CD4-positive, alpha-beta T cell treated with Interleukin-10 for 1 hour (primary cell): ENCODE measurements around the gene DYRK4.
"Not testable (repeated sequence)": the region's sequence is repeated elsewhere in the genome, so short reads cannot be mapped to it uniquely, and the experiment has no call there.

Experiments used
- DNase-seq: peaks from one replicate; pipeline ENCODE4 v3.0.0-alpha.2; 2020

The DYRK4 gene, protein sequence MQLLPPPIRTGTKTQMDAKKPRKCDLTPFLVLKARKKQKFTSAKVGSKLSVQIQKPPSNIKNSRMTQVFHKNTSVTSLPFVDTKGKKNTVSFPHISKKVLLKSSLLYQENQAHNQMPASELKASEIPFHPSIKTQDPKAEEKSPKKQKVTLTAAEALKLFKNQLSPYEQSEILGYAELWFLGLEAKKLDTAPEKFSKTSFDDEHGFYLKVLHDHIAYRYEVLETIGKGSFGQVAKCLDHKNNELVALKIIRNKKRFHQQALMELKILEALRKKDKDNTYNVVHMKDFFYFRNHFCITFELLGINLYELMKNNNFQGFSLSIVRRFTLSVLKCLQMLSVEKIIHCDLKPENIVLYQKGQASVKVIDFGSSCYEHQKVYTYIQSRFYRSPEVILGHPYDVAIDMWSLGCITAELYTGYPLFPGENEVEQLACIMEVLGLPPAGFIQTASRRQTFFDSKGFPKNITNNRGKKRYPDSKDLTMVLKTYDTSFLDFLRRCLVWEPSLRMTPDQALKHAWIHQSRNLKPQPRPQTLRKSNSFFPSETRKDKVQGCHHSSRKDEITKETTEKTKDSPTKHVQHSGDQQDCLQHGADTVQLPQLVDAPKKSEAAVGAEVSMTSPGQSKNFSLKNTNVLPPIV

DNA sequence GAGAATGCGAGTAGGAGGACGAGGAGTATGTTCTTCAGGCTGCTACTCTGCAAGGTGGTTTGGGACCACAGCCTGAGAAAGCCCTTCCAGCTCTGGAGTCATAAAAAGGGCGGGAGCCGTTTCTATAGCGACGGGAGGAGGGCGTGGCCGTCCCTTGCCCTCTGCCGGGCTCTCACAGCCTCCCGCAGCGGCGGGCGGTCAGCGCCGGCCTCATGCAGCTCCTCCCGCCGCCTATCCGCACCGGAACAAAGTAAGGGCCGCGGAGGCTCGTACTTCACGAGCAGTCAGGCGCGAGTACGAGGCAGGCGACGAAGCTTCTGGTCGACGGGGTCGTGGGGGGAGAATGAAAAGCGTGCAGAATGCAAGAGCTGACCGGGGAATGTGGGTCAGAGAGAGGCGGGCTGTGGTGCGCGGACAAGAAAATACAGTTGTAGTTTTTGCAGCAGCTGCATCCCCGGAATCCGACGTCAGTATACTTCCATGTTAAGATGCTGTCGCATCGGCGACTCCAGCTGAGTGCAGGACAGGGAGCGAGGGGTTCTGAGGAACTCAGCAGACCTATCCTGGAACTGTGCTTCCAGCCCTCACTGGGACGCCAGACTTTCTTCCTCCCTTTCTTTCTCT is at the start of gene DYRK4:
DYRK4 (plus strand) TSS at position 175 of the 624 bp plus-strand sequence; CDS start at position 213, 38 bp downstream.
- no peak for DNase-seq

DNA sequence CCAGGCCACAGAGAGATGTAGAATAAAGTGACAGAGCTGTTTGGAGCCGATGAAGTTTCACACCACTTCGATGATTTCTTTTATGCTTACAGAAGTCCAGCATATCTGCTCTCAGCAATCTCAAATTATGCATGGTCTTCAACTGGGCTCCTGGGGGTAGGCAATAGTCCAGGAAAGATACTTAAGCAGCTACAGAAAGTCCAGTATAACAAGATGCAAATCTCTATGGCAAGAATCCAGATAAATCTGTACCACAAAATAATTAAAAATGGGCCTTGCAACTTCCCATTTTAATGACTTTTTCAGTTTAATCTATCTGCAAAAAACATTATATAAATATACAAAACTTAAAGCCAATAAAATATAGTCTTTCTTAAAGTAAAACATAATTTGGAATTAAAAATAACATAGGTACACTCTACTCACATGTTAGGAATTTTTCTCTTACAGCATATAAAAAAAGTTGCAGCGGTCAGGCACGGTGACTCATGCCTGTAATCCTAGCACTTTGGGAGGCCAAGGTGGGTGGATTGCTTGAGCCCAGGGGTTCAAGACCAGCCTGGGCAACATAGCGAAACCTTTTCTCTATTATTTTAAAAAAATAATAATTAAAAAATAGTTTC is 43.8 kb upstream of the DYRK4 start:
- DNase-seq, result no peak

DNA sequence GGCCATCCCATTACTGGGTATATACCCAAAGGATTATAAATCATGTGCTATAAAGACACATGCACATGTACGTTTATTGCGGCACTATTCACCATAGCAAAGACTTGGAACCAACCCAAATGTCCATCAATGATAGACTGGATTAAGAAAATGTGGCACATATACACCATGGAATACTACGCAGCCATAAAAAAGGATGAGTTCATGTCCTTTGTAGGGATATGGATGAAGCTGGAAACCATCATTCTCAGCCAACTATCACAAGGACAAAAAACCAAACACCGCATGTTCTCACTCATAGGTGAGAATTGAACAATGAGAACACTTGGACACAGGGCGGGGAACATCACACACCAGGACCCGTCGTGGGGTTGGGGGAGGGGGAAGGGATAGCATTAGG is 38.6 kb upstream of the DYRK4 start:
- DNase-seq, result not testable (repeated sequence)

DNA sequence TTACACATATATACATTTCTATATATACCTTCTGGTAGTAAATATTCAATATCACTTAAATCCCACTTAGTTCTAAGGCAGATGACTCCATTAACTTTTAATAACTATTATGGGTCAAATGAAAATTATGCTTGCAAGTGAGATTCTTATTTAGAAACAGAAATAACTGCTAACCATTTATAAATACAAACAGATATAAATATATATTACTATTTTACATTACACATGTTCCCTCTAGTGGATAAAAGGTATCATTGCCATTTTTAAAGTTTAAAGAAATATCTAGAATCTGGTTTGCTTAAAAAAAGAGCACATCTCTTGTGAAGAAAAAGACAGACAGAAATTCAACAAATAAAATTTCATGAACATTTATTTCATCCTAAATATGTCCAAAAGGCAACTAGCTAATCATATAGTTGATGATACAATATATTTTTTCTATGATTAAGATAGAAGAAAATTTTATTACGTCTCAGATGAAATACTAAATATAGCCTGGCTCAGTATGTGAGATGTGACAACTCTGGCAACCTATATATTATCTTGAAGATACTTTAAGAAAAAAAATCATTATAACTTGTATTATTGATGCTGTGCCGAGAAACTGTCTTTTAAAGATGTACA is 35.0 kb upstream of the DYRK4 start:
- DNase-seq, result peak; percentile 16

DNA sequence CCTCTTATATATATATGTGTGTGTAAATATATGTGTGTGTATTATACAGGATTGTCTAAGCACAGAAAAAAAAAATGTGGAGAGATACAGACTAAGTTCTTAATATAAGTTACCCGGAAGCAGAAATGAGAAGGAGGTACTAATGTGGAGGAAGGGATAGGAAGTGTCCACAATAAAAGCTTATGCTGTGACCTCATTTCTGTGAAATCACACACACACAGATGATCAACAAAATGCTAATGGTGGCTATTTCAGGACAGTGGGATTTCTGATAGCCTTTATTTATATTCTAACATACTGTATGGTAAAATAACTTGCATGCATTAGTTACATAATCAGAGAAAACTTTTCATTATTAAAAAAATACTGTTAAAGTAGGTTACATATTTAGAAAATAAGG is 31.8 kb upstream of the DYRK4 start:
- DNase-seq, result no peak

DNA sequence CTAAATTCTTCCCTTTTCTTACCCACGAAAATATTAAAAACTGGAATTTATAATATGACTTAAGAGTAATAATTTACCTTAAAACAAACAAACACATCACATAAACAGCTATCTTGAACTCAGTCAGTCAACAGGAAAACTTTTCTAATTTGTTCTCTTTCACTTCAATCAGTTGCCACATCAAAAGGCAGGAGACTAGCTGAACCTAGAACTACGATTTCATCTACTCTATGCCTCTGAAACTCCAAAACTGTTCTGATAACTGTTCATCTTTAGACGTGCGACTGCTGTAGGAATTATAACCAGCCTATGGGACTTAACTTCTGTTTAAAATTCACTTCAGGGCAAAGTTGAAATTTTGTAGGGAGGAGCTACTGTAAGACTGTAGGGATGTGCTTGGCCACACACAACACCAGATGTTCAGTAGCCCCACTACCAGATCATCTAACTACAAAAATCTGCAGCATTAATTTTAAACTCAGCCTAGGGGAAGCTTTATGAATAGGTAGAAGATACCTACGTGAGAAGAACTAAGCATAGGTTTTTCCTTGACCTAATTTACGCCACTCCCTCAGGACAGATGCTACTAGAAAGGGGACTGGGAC is 30.9 kb upstream of the DYRK4 start:
- DNase-seq, result peak; percentile 14

DNA sequence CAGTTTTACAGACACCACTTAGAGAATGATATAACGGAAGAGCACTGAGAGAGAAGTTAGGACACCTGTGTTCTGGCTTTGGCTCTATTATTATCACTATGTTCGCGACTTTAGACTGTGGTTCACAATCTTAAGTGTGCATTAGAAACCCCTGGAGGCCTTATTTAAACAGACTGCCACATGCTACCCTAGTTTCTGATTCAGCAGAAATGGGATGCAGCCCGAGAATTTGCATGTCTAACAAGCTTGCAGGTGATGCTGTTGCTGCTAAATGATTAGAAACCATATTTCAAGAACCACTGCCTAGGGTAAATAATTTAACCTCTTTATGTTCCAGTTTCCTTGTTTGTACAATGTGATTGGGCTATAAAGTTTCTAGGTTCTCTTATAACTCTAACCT is 26.9 kb upstream of the DYRK4 start:
- no peak for DNase-seq

DNA sequence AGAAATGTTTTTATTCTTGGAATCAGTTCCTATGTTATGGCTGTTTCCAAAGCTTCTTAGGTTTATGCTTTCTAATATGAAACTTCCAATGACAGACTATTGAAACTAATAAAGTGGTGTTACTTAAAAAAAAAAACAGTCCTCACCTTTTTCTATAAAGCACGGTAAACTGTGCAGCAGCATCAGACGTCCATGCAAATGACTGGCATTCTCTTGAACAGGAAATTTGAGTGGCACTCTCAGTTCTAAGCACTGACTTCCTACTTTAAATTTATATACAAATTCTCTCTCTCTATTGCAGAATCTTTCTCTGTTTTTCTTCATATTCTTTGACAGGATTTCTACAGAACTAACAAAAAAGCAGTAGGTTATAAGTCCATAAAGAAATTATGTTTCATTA is 26.1 kb upstream of the DYRK4 start:
- no peak for DNase-seq

DNA sequence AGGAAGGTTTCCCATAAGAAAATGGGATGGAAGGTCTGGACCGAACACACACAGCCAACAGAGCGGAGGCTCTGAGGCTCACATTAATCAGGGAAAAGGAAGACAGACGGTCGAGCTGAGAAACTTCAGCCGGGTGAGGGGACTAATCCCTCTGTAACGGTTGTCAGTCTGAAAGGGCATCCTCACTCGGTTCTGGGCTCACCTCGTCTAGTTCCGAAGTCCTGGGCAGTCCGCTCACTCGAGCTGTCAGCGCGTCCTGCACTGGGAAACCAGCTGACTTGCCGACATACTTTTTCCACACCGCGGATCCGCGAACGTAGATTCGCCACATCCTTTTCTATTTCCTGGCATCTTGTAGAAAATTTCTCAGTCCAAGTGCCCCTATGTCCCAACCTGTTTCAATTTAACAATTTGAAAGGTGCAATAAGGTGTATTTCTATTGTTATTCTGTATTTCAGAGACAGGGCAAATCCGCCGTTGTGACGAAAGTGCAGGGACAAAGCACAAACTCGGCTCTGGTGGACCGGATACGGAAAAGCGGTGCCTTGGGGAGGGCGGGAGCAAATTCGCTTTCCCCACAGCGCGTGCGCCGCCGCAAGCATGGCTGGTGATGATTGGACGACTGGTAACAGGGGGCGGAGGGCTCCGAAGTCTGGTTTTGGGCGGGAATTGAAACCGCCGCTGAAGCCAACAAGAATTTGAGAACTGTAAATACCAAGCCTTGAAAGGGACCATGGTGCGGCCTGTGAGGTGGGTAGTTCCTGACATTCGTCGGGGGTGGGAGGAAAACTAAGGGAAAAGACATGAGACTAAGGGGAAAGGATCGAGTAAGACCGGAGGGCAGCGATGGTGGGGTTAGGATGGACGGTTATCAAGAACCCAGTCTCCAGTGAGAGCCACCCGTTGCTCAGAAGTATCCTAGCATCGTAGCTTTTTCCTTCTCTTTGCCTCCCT is 23.5 kb upstream of the DYRK4 start, which contains the start of gene RAD51AP1:
RAD51AP1 (plus strand) TSS at position 684 of the 954 bp plus-strand sequence; CDS start at position 734, 50 bp downstream.
- DNase-seq, result peak; percentile 97

DNA sequence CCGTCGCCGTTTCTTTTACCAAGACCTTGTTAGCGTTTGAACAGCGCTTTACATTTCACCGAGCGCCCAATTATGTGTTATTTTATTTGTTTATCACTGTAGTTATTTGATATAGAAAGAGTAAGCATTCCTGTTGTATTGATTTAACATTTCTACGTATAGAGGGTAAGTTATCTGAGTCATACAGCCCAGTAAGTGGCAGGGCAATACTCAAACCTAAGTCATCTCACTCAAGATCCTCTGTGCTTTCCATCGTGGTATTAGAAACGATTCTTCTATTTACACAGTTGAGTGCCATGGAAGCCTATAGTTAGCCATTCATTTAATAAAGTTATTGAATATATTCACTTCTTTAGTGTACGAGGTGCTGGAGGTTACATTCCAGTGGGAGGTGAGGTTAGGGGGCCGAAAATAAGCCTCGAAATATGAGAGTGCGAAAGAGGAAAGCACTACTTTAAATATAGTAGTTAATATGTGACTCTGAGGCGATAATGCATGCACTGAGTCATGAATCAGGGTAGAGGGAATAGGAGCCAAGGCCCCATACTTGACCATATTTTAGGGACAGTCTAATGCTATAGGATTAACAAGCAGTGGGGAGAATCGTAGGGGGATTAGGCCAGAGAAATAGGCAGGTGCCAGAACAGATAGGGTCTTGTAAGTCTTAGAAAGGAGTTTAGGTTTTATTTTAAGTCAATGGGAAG is 22.7 kb upstream of the DYRK4 start:
- no peak for DNase-seq

DNA sequence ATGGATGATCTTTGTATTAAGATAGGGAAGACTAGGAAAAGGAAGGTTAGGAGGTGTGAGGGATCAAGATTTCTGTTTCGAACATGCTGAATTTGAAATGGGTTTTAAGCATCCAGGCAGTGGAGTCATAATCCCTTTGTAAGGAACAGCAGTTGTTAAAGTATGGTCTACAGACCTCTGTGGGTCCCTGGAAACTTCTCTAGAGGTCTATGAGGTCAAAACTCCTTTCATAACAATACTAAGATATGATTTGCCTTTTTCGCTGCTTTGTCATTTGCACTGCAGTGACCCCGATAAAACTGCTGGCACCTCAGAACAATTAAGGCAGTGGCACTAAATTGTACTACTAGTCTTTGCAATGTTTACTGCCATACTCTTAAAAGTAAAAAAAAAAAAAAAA is 21.8 kb upstream of the DYRK4 start:
- no peak for DNase-seq

DNA sequence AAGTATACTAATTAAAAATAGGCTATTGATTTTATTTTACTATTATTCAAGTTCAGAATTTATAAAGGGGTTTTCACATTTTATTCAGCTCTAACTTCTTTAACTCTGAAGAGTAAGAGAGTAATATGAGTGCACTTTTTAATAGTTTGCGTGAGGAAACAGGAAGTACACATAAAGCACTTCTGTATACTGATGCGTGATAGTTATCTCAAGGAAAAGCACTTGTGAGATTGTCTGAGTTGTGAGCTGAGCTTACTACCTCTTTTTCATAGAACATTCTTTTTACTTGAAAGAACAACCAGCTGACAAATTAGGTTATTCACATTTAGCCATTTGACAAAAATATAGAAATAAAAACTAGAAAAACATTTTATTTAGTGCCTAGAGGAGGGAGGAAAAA is 21.4 kb upstream of the DYRK4 start:
- DNase-seq, result no peak

DNA sequence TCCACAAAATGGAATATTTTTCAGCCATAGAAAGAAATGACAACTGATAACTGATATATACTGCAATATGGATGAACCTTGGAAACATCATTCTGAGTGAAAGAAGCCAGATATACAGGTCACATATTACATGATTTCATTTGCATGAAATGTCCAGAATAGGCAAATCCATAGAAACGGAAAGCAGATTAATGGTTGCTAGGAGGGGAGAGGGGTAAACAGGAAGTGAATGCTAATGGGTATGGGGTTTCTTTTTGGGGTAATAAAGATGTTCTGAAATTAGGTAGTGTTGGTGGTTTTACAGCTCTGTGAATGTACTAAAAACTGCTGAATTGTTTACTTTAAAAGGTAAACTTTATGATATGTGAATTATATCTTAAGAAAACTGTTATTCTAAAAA is 16.8 kb upstream of the DYRK4 start:
- DNase-seq, result no peak

DNA sequence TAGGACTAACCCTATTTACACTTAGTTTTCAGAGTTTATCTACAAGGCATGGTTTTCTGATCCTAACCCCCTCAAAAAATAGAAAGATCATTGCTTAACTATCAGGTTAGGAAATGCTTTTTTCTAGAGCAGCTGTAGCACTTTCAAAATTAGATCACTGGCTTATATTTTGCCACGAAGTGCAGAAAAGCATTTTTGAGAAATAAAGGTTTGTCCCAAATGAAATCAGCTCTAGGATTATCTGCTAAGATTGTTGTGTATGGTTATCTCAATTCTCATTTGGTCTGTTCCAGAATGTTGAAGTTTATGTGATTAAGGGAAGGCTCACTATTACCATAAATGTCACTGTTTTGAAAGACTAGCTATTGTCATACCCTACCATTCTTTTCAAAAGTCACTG is 9.8 kb upstream of the DYRK4 start:
- no peak for DNase-seq

DNA sequence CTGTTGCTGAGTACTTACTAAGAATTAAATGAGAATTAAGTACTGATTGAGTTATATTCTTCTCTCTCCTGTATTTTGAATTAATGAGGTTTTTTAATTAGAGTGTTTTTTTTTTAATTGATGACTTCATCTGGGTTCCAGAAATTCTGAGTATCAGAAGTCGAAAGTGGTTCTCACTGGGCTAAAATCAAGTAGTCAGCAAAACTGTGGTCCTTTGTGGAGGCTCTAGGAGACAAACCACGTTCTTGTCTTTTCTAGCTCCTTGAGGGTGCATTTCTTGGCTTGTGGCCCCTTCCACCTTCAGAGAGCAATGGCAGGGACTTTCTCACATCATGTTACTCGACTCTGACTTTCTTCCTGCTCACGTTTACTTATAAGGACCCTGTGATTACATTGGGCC is 8.1 kb upstream of the DYRK4 start:
- DNase-seq, result no peak

DNA sequence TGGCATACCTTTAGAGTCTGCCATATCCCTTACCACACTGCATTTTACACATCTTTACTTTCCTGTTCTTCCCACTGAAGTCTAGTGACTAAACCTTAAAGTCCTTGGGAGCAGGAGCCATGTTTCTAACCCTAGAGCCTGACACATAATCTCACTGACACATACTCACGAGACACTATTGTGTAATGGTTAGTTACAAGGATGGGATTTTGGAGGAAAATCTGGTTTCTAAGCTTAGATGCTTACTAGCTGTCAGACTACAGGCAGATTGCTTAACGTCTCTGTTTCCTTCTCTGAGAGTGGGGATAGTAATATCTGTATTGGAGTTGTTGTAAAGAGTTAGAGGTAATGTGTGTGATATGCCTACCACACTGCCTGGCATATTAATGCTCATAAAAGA is 6.2 kb upstream of the DYRK4 start:
- no peak for DNase-seq

DNA sequence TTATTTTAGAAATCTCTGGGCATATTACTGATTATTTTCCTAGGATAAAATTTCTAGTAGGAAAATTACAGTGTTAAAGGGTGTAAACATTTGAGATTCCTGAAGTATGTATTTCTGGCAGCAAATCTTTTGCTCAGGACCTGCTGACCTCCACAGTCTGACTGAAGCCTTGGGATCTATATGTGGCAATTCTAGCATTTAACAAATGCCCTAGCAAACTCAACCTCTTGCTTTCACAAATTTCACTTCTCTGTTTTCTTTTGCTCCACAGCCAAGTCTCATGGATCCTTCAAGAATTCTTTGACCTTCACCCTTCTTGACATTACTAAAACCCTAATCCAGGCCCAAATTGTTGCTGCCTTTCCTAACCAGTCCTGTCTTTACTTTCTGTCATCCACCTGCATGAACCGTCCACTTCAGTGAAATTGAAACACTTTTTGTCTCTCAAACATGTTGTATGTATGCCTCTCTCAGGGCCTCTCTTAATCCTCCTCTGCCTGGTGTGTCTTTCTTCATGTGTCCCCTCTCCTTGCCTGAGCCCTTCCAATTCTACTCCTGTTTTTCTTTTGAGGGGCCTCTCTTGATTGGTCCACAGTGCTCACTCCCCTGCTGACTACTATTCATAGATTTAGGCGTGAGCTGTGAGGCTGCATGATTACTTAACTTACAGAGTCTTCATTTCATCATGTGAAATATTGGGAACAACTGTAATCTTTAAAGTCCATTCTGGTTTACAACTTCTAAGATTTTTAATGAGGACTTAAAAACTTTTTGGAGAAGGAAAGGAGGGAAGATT is 5.1 kb upstream of the DYRK4 start:
- no peak for DNase-seq

DNA sequence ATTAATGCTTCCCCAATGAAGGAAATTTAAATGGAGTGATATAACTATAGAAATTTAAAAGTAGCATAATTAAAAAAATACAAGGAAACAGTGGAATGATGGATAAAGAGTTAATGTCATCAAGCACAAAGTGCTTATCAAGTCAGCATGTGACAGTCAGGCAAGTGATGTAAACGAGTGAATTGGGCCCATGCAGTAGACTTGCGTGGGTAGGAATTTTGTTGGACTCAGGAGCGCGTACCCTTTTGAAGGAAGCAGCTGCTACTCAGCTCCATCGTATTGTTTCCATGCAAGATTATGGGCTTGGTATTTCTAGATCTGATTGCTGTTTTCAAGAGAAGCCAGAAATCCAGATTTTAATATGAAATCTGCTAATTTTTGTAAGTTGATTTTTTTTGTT is 4.4 kb upstream of the DYRK4 start:
- DNase-seq, result no peak

DNA sequence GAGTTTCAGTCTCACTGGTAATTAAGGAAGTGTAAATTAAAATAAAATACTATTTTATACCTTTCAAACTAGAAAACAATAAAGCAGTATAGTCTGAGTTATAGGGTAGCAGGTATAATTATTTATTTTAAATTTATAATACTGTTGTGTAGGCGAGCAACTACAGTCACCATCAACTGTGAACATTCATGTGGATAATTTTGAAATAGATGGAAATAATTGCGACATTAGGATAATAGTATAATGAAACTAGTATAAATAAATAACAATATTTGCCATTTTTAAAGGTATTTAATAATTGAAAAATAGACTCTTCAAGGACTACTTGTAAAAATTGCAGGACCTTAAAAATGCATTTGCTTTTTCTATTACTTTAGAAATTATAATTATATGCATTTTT is 3.8 kb upstream of the DYRK4 start:
- no peak for DNase-seq

DNA sequence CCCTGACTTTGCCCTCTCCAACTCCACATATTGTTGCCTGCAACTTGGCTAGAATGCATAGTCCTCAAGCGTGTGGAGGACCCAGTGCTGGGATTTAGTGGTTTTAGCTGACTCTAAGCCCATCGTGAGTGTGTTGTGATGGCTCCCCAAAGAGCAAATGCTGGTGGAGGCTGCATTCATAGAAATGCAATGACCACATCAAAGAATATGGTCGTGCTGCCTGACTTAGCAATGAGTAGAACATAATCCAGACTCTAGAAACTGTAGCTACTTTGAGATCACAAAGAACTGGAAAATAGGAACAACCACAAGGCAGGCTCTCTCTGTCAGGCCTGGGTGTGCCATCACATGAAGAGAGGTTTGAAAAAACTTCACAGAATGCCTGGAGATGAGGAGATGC is 1.3 kb downstream of the DYRK4 start:
- DNase-seq, result no peak
